Thyroid gland (tissue), 4 donors: ENCODE results near the gene INTS11. TPM values are rescaled to one million over a fixed set of nuclear protein-coding genes. Genes with fewer than 3 reads are reported as not detected.

Experiments used
- DNase-seq, 2 donors: peaks; one replicate each; pipeline ENCODE4 v3.0.0-alpha.2; 2019
- H3K27ac ChIP-seq, 3 donors: fragments of 200-600 bp; sonication (generic); 1 replicate in 2 of 3; 2 replicates in 1 of 3; pipeline ENCODE4 v1.5.1; 2016 to 2019; ENCODE audit warnings: mild to moderate bottlenecking in 1 of 3, moderate library complexity in 1 of 3
- H3K27me3 ChIP-seq: fragments of 200-600 bp; sonication (generic); one replicate; pipeline ENCODE4 v1.5.1; 2019
- H3K36me3 ChIP-seq, 2 donors: fragments of 200-600 bp; sonication (generic); one replicate each; pipeline ENCODE4 v1.5.1; 2016 to 2019
- H3K4me1 ChIP-seq, 2 donors: fragments of 200-600 bp; sonication (generic); one replicate each; pipeline ENCODE4 v1.5.1; 2017 to 2019
- H3K4me3 ChIP-seq, 3 donors: fragments of 200-600 bp; sonication (generic); replicated peaks in 1 of 3; 1 replicate in 2 of 3; 2 replicates in 1 of 3; pipeline ENCODE4 v1.5.1; 2016; ENCODE audit warnings: mild to moderate bottlenecking in 1 of 3
- H3K9me3 ChIP-seq: fragments of 200-600 bp; sonication (generic); one replicate; pipeline ENCODE4 v1.5.1; 2017
- POLR2A ChIP-seq, 2 donors: fragments of 450-650 bp; IDR thresholded peaks; one replicate each; pipeline ENCODE4 v1.6.1; 2017; ENCODE audit warnings: antibody characterized with exemption in 2 of 2, mild to moderate bottlenecking in 2 of 2, moderate library complexity in 1 of 2
- WGBS, 2 donors: methylation state at CpG; one replicate each; pipeline ENCODE4 v1.1.5; 2017; 5-methylcytosine and 5-hydroxymethylcytosine counted together
- intact Hi-C: fragments of 100-400 bp; cut with DNase I; formaldehyde crosslinking; loops from one replicate; pipeline ENCODE4 v1.15.1; 2023
- microRNA-seq: library from miRNA; unstranded; fragments of <30 nt; microRNA quantifications from one replicate; pipeline ENCODE4, GENCODE V29; 2016
- small RNA-seq: library from RNA; depleted of rRNA; stranded (forward); fragments of <200 nt; gene quantifications from one replicate; pipeline ENCODE3, GENCODE V24; 2016
- total RNA-seq, 4 donors: library from RNA; depleted of rRNA; stranded (reverse); fragments of >200 nt; gene quantifications; one replicate each; pipeline ENCODE4 v1.2.3, GENCODE V29; 2016
- TF ChIP-seq, protein P1 (sequence below), 6 experiments: fragments of 200-600 bp in 3 of 6; fragments of 450-650 bp in 3 of 6; sonication (generic) in 3 of 6; IDR thresholded peaks; one replicate each; pipeline ENCODE4 v1.5.1; 2016 to 2019; ENCODE audit warnings: antibody characterized with exemption in 6 of 6, mild to moderate bottlenecking in 2 of 6, inconsistent platforms in 1 of 6, moderate library complexity in 1 of 6

The INTS11 gene
- total RNA-seq, 4 donors from 2014 or later = 68.9 to 116 (median 94.7) TPM

DNA sequence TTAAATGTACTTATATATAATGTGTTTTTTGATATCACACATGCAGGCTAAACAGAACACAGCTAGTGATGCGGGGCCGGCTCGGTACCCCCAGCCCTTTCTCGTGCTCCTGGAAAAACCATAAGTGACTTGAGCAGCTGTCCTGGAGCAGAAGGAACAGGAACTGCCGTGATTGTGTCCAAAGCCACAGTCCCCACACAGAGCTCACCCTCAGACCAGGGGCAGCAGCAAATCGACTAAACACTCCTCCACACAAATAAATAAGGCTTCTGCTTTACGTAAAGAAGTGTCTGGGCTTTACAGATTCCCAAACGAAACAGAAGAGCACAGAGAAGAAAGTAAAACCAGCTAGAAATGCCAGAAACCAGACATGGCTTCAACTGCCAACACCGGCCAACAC is 60.4 kb downstream of the INTS11 start:
- no peaks in the 10 kb centered on the region for H3K9me3 ChIP-seq
- WGBS, 2 donors = 86 to 91% methylated on average over 9 of the region's 9 CpGs
- no peak overlapping the region for H3K27ac ChIP-seq
- TF ChIP-seq POLR2A (IDR thresholded peaks at IDR 0.05) = no peak
- TF ChIP-seq, protein P1, sequence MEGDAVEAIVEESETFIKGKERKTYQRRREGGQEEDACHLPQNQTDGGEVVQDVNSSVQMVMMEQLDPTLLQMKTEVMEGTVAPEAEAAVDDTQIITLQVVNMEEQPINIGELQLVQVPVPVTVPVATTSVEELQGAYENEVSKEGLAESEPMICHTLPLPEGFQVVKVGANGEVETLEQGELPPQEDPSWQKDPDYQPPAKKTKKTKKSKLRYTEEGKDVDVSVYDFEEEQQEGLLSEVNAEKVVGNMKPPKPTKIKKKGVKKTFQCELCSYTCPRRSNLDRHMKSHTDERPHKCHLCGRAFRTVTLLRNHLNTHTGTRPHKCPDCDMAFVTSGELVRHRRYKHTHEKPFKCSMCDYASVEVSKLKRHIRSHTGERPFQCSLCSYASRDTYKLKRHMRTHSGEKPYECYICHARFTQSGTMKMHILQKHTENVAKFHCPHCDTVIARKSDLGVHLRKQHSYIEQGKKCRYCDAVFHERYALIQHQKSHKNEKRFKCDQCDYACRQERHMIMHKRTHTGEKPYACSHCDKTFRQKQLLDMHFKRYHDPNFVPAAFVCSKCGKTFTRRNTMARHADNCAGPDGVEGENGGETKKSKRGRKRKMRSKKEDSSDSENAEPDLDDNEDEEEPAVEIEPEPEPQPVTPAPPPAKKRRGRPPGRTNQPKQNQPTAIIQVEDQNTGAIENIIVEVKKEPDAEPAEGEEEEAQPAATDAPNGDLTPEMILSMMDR (IDR thresholded peaks at IDR 0.05) = no peak
- H3K4me3 ChIP-seq = no peak overlapping the region
- peaks cover 21 to 48% of the 10 kb centered on the region in 2 donors for H3K36me3 ChIP-seq
- no peak for DNase-seq
- no peaks in the 10 kb centered on the region for H3K4me1 ChIP-seq
- intact Hi-C loops = no loop called here
- no peaks in the 10 kb centered on the region for H3K27me3 ChIP-seq

DNA sequence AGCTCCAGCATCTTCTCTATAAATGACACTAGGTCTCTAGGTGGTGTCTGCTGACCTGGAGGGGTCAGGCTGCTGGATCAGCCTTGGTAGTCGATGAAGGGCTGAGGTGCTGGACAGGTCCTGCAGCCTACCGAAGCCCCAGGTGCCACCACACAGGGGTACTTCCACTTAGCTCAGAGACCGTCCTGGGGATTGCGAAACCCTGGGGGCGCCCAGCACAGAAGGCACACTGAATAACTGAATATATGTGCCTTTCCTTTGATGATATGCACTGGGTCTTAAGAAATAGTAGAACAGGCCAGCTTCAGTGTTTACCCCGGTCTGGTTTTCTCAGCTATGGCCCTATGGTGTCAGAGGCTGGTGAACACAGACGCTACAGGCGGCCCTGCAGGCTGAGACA is 61.7 kb downstream of the INTS11 start:
- Histone ChIP-seq H3K4me1 (no peaks in the 10 kb centered on the region), H3K36me3 (peaks cover 21 to 47% of the 10 kb centered on the region in 2 donors), H3K4me3 (no peak overlapping the region), H3K9me3 (no peaks in the 10 kb centered on the region), H3K27ac (no peak overlapping the region), H3K27me3 (no peaks in the 10 kb centered on the region)
- WGBS, 2 donors = 92 to 100% methylated on average over 3 to 7 of the region's 8 CpGs
- intact Hi-C loops = no loop called here
- DNase-seq = no peak
- TF ChIP-seq, protein P1 (IDR thresholded peaks at IDR 0.05) = no peak
- no peak for TF ChIP-seq POLR2A (IDR thresholded peaks at IDR 0.05)

DNA sequence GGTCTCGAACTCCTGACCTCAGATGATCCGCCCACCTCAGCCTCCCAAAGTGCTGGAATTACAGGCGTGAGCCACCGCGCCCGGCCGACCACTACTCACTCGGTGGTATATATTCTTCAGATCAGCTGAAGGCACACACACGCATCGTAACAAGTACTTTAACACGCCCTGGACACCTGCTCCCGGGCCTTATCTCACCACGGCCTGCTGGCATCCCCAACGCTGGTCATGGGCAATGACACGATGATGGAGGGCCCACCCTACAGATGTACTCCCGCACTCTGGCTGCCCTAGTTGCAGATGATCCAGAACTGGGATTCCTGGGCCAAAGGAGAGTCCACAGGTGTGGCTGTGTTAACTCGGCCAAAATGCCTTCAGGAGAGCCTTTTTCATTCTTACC is 62.4 kb downstream of the INTS11 start:
- H3K4me1 ChIP-seq = no peaks in the 10 kb centered on the region
- intact Hi-C loops = no loop called here
- H3K36me3 ChIP-seq = peaks cover 21 to 40% of the 10 kb centered on the region in 2 donors
- TF ChIP-seq, protein P1 (IDR thresholded peaks at IDR 0.05) = no peak
- no peak for TF ChIP-seq POLR2A (IDR thresholded peaks at IDR 0.05)
- WGBS, 2 donors = 96 to 98% methylated on average over 17 of the region's 17 CpGs
- no peaks in the 10 kb centered on the region for H3K27me3 ChIP-seq
- H3K4me3 ChIP-seq = no peak overlapping the region
- H3K27ac ChIP-seq = no peak overlapping the region
- no peak for DNase-seq
- H3K9me3 ChIP-seq = no peaks in the 10 kb centered on the region

Small RNAs within 50 kb of the gene (microRNA-seq; reads per million reads assigned to microRNA genes)
- gene MIR6726 = not detected
- gene MIR6727 = not detected
- not detected for gene MIR6808

Small RNAs within 50 kb of the gene (small RNA-seq; reads per million reads assigned to genes)
- gene MIR6726 = not detected

Other genes with a start within 250 kb of the INTS11 start
- 10 to 100 TPM; 10.3 to 27.6 (median 19.6) TPM for gene C1orf159, start 208.6 kb downstream of the INTS11 start, total RNA-seq
- under 1 TPM in 2 of 4 donors, not detected in 2; 0.13 to 0.29 TPM for gene TTLL10, start 150.8 kb downstream of the INTS11 start, total RNA-seq
- gene TNFRSF18, start 118.1 kb downstream of the INTS11 start, total RNA-seq = under 1 TPM in 2 of 4 donors, not detected in 2; 0.49 to 0.67 TPM
- 1 to 10 TPM; 1.5 to 4.5 (median 3.2) TPM for gene TNFRSF4, start 110.5 kb downstream of the INTS11 start, total RNA-seq
- 100 to 1,000 TPM; 109 to 144 (median 138) TPM for gene SDF4, start 92.7 kb downstream of the INTS11 start, total RNA-seq
- 10 to 100 TPM; 18.0 to 32.2 (median 25.5) TPM for gene B3GALT6, start 92.4 kb downstream of the INTS11 start, total RNA-seq
- under 1 TPM in 1 of 4 donors, not detected in 3; 0.83 TPM for gene C1QTNF12, start 77.9 kb downstream of the INTS11 start, total RNA-seq
- gene UBE2J2, start 50.8 kb downstream of the INTS11 start, total RNA-seq = 10 to 100 TPM; 33.0 to 58.4 (median 36.2) TPM
- gene SCNN1D, start 44.2 kb downstream of the INTS11 start, total RNA-seq = 1 to 10 TPM in 3 of 4 donors, under 1 TPM in 1; 0.73 to 3.2 (median 1.6) TPM
- 10 to 100 TPM; 31.6 to 51.2 (median 42.1) TPM for gene ACAP3, start 16.7 kb downstream of the INTS11 start, total RNA-seq
- 10 to 100 TPM; 24.0 to 41.4 (median 28.0) TPM for gene PUSL1, start 16.1 kb downstream of the INTS11 start, total RNA-seq
- 10 to 100 TPM; 16.7 to 37.3 (median 24.3) TPM for gene CPTP, start 142 bp upstream of the INTS11 start, total RNA-seq
- gene TAS1R3, start 6.6 kb upstream of the INTS11 start, total RNA-seq = 1 to 10 TPM in 2 of 4 donors, under 1 TPM in 2; 0.11 to 1.4 (median 0.68) TPM
- 10 to 100 TPM; 46.6 to 79.4 (median 61.7) TPM for gene DVL1, start 24.8 kb upstream of the INTS11 start, total RNA-seq
- gene MXRA8, start 33.9 kb upstream of the INTS11 start, total RNA-seq = 100 to 1,000 TPM in 3 of 4 donors, 10 to 100 TPM in 1; 57.1 to 143 (median 106) TPM
- 100 to 1,000 TPM in 2 of 4 donors, 10 to 100 TPM in 2; 73.8 to 198 (median 105) TPM for gene AURKAIP1, start 50.5 kb upstream of the INTS11 start, total RNA-seq
- gene CCNL2, start 74.7 kb upstream of the INTS11 start, total RNA-seq = 100 to 1,000 TPM; 167 to 307 (median 215) TPM
- 100 to 1,000 TPM; 123 to 199 (median 160) TPM for gene MRPL20, start 82.6 kb upstream of the INTS11 start, total RNA-seq
- gene ANKRD65, start 96.6 kb upstream of the INTS11 start, total RNA-seq = 1 to 10 TPM; 2.0 to 3.2 (median 2.4) TPM
- gene VWA1, start 111.0 kb upstream of the INTS11 start, total RNA-seq = 10 to 100 TPM; 11.4 to 52.0 (median 30.3) TPM
- 10 to 100 TPM in 2 of 4 donors, 1 to 10 TPM in 2; 4.9 to 29.9 (median 15.1) TPM for gene ATAD3C, start 125.0 kb upstream of the INTS11 start, total RNA-seq
- 10 to 100 TPM; 13.8 to 29.1 (median 15.0) TPM for gene ATAD3B, start 147.1 kb upstream of the INTS11 start, total RNA-seq
- 10 to 100 TPM; 21.6 to 34.2 (median 28.5) TPM for gene ATAD3A, start 187.5 kb upstream of the INTS11 start, total RNA-seq
- gene TMEM240, start 216.0 kb upstream of the INTS11 start, total RNA-seq = 1 to 10 TPM; 1.2 to 4.5 (median 1.3) TPM